K562 (cell line): ENCODE measurements around the gene TBC1D2. TPM values are rescaled to one million over a fixed set of nuclear protein-coding genes. Genes with fewer than 3 reads are reported as not detected.
A peak's percentile ranks its signal among the peaks of the same experiment; 100 is the strongest.

Experiments
- ATAC-seq: fragments of 200-7000 bp; cut with Tn5 transposase; 3 replicates; pipeline ENCODE4 v1.9.1; 2020; ENCODE audit warnings: moderate library complexity
- BruUV-seq: library from RNA; stranded (reverse); fragments of 400-500 nt; replicated peaks from 2 replicates; lab custom pipeline; 2021; lab: Mats Ljungman, UMichigan
- CTCF ChIA-PET: fragments of 300-600 bp; formaldehyde crosslinking; extraction: SDS; loops from one replicate; lab custom pipeline; 2021; ENCODE audit warnings: low intra/inter-chr PET ratio; lab: Yijun Ruan, JAX
- POLR2A ChIA-PET: fragments of 300-600, 350-650 bp; sonication (Branson Sonifier 250); formaldehyde crosslinking; extraction: SDS; loops from one replicate; lab custom pipeline; 2021; ENCODE audit warnings: antibody characterized with exemption, inconsistent platforms; lab: Yijun Ruan, JAX
- DNase-seq, 4 experiments: peaks; one replicate each; pipeline versions ENCODE4 v3.0.0 to v3.0.0-alpha.2; 2011 to 2018; ENCODE audit warnings: low spot score in 3 of 4, mixed read lengths in 3 of 4; ENCODE audit errors: extremely low read depth in 1 of 4
- FAIRE-seq: peaks from 2 replicates; lab custom pipeline; 2011; peaks lifted over from hg19 to GRCh38; lab: Jason Lieb, UNC
- H2AFZ ChIP-seq: 2 replicates; pipeline ENCODE4 v1.6.0; 2011; ENCODE audit warnings: low read depth, low read length, control low read depth, inconsistent platforms
- H3K27ac ChIP-seq: fragments of 200-600 bp; 3 replicates; pipeline ENCODE4 v1.8.0; 2011; ENCODE audit warnings: low read depth, mild to moderate bottlenecking, control low read depth, inconsistent platforms, low read length, moderate library complexity, mixed read lengths; ENCODE audit errors: extremely low read depth
- H3K27me3 ChIP-seq, 2 experiments: fragments of 300-600 bp in 1 of 2; 2 replicates in 1 of 2; 3 replicates in 1 of 2; pipeline versions ENCODE4 v1.6.0 to v1.8.0; 2011; ENCODE audit warnings: inconsistent platforms in 2 of 2, low read length in 2 of 2, mild to moderate bottlenecking in 1 of 2, mixed read lengths in 1 of 2, moderate library complexity in 1 of 2; ENCODE audit not compliant: control insufficient read depth in 2 of 2, insufficient read depth in 2 of 2
- H3K36me3 ChIP-seq: fragments of 300-600 bp; 3 replicates; pipeline ENCODE4 v1.8.0; 2011; ENCODE audit warnings: mild to moderate bottlenecking, low read length, inconsistent platforms; ENCODE audit not compliant: control insufficient read depth, insufficient read depth
- H3K4me1 ChIP-seq, 2 experiments: fragments of 200-600 bp in 1 of 2; replicated peaks in 1 of 2; 2 replicates in 1 of 2; 3 replicates in 1 of 2; pipeline versions ENCODE4 v1.5.1 to v1.8.0; 2011; ENCODE audit warnings: inconsistent platforms in 2 of 2, low read length in 2 of 2, mild to moderate bottlenecking in 1 of 2, mixed read lengths in 1 of 2, moderate library complexity in 1 of 2; ENCODE audit not compliant: control insufficient read depth in 2 of 2, insufficient read depth in 2 of 2
- H3K4me2 ChIP-seq: 2 replicates; pipeline ENCODE4 v1.6.1; 2011; ENCODE audit warnings: low read length, control low read depth, inconsistent platforms, mixed read lengths; ENCODE audit not compliant: insufficient read depth
- H3K4me3 ChIP-seq: fragments of 200-600 bp; sonication (generic), shearing (Covaris generic); 2 replicates; pipeline ENCODE4 v1.5.1; 2016; ENCODE audit warnings: control low read depth, inconsistent platforms
- H3K79me2 ChIP-seq: fragments of 200-600 bp; 3 replicates; pipeline ENCODE4 v1.8.0; 2011; ENCODE audit warnings: low read length, inconsistent platforms; ENCODE audit not compliant: control insufficient read depth, insufficient read depth
- H3K9ac ChIP-seq, 2 experiments: 2 replicates each; pipeline versions ENCODE4 v1.6.0 to v1.6.1; 2011; ENCODE audit warnings: low read depth in 2 of 2, low read length in 2 of 2, control low read depth in 1 of 2, inconsistent platforms in 1 of 2, mild to moderate bottlenecking in 1 of 2, mixed read lengths in 1 of 2; ENCODE audit not compliant: insufficient read depth in 1 of 2
- H3K9me1 ChIP-seq: one replicate; pipeline ENCODE4 v1.6.0; 2011; ENCODE audit warnings: inconsistent platforms, mild to moderate bottlenecking, low read length, moderate library complexity; ENCODE audit not compliant: control insufficient read depth, insufficient read depth
- H3K9me3 ChIP-seq: replicated peaks from 2 replicates; pipeline ENCODE4 v1.5.1; 2011; ENCODE audit warnings: low read depth, low read length, inconsistent platforms; ENCODE audit not compliant: control insufficient read depth, insufficient read depth
- H4K20me1 ChIP-seq: replicated peaks from 2 replicates; pipeline ENCODE4 v1.6.1; 2011; ENCODE audit warnings: low read length, inconsistent platforms, mixed read lengths; ENCODE audit not compliant: control insufficient read depth, insufficient read depth
- AFF1 ChIP-seq, 2 experiments: fragments of 450-650 bp; IDR thresholded peaks; 2 replicates each; pipeline ENCODE4 v1.6.1; 2018; ENCODE audit warnings: mild to moderate bottlenecking in 2 of 2, low read depth in 1 of 2; ENCODE audit not compliant: partially characterized antibody in 2 of 2
- CREB3 ChIP-seq: fragments of 450-650 bp; conservative IDR thresholded peaks from 2 replicates; pipeline ENCODE4 v1.6.1; 2016; ENCODE audit warnings: missing genetic modification characterization, low read depth, mild to moderate bottlenecking, missing compliant biosample characterization, moderate library complexity
- DIDO1 ChIP-seq: fragments of 450-650 bp; IDR thresholded peaks from 2 replicates; pipeline ENCODE4 v1.6.1; 2016; ENCODE audit warnings: low read depth, missing biosample characterization, missing genetic modification characterization
- ELF1 ChIP-seq: fragments of 200-800 bp; sonication (Bioruptor generic); IDR thresholded peaks from 2 replicates; pipeline ENCODE4 v1.6.1; 2016; ENCODE audit warnings: missing genetic modification characterization, missing compliant biosample characterization
- GATAD2A ChIP-seq: fragments of 450-650 bp; IDR thresholded peaks from 2 replicates; pipeline ENCODE4 v1.6.1; 2017
- MCM2 ChIP-seq: fragments of 450-650 bp; IDR thresholded peaks from 2 replicates; pipeline ENCODE4 v1.6.1; 2017; ENCODE audit warnings: low read depth, mild to moderate bottlenecking
- NCOA1 ChIP-seq: fragments of 450-650 bp; IDR thresholded peaks from 2 replicates; pipeline ENCODE4 v1.6.1; 2016; ENCODE audit warnings: low read depth
- RBM17 ChIP-seq: fragments of 200-400 bp; formaldehyde crosslinking; IDR thresholded peaks from 2 replicates; pipeline ENCODE4 v1.6.1; 2017; ENCODE audit warnings: low read depth, mild to moderate bottlenecking, low read length, borderline replicate concordance
- SLC30A9 ChIP-seq: fragments of 250-450 bp; sonication (Bioruptor Pico); IDR thresholded peaks from 2 replicates; pipeline ENCODE4 v1.8.0; 2022; ENCODE audit warnings: mild to moderate bottlenecking, moderate library complexity
- SP1 ChIP-seq: sonication (generic); formaldehyde crosslinking; IDR thresholded peaks from 2 replicates; pipeline ENCODE4 v1.8.1; 2022; ENCODE audit warnings: mild to moderate bottlenecking, missing genetic modification reagents
- U2AF1 ChIP-seq: fragments of 200-400 bp; formaldehyde crosslinking; optimal IDR thresholded peaks from 2 replicates; pipeline ENCODE3; 2017; ENCODE audit warnings: mild to moderate bottlenecking, low read depth, low read length, moderate library complexity
- ZNF57 ChIP-seq: fragments of 450-650 bp; formaldehyde crosslinking; IDR thresholded peaks from 2 replicates; pipeline ENCODE4 v1.4.0; 2020; ENCODE audit warnings: mild to moderate bottlenecking, moderate library complexity
- ZNF583 ChIP-seq: fragments of 250-450 bp; sonication (Bioruptor Pico); IDR thresholded peaks from 2 replicates; pipeline ENCODE4 v1.4.0; 2020
- WGBS: fragments of 100-300 bp; shearing (Covaris generic); methylation state at CpG from one replicate; pipeline ENCODE4 v1.1.6; 2016; ENCODE audit warnings: low coverage, mixed read lengths; ENCODE audit not compliant: insufficient coverage; ENCODE audit errors: missing lambda C conversion rate; 5-methylcytosine and 5-hydroxymethylcytosine counted together
- in situ Hi-C: fragments of 300-500 bp; cut with MboI; formaldehyde crosslinking; loops from 4 replicates; pipeline ENCODE4 v1.15.0; 2018; ENCODE audit warnings: inconsistent platforms, mixed read lengths
- intact Hi-C: fragments of 100-400 bp; cut with micrococcal nuclease; formaldehyde crosslinking; loops from 2 replicates; pipeline ENCODE4 v1.14.2; 2022
- polyA plus RNA-seq, 8 experiments: library from polyadenylated mRNA; depleted of rRNA in 4 of 8; stranded (reverse) in 5 of 8; unstranded in 3 of 8; fragments of >200 nt; fragmentation: Nextera tagmentation in 2 of 8; fragmentation: Illumina TruSeq in 1 of 8; extraction: Ambion mirVana in 2 of 8; extraction: Trizol in 1 of 8; gene quantifications; 2 replicates each; pipeline versions ENCODE4 v1.2.1 to v1.2.3, GENCODE V29; 2011 to 2014; ENCODE audit warnings: inconsistent platforms in 1 of 8, missing spikeins in 1 of 8
- total RNA-seq, 7 experiments: library from RNA; depleted of rRNA in 6 of 7; stranded (reverse); fragments of >200 nt in 6 of 7; fragmentation: Illumina TruSeq in 2 of 7; extraction: Trizol in 2 of 7; gene quantifications; 2 replicates each; pipeline versions ENCODE4 v1.2.1 to v1.2.3, GENCODE V29; 2011 to 2021; ENCODE audit warnings: low replicate concordance in 1 of 7

TBC1D2 gene
- total and polyA plus RNA-seq, 9 of the 15 experiments (the other 6 are each of a cell fraction or from before 2014, with no cell fraction given): 0.10 to 7.0 (median 2.5) TPM

- Histone ChIP-seq H4K20me1 (no peaks in the 10 kb centered on the region), H3K4me1 (peaks cover 4% of the 10 kb centered on the region in 2 experiments; a peak in 3 of 5 replicates), H3K27ac (no peak overlapping the region), H3K27me3 (no peaks in the 10 kb centered on the region), H2AFZ (no peak overlapping the region), H3K9me3 (no peaks in the 10 kb centered on the region), H3K79me2 (no peaks in the 10 kb centered on the region), H3K4me2 (no peak overlapping the region), H3K36me3 (no peaks in the 10 kb centered on the region), H3K9me1 (no peaks in the 10 kb centered on the region), H3K9ac (peak overlapping the region in 1 of 2 experiments; percentile 8; a peak in 1 of 4 replicates), H3K4me3 (no peak overlapping the region)
- BruUV-seq: no TSS peak
- ChIA-PET CTCF (no interaction called here), POLR2A (no interaction called here)
- DNase-seq (no peak), FAIRE-seq (no peak), ATAC-seq (no peak)
- 21% methylated on average over 2 of the region's 2 CpGs for WGBS
- intact Hi-C loops: no loop called here
- in situ Hi-C loops: no loop called here
- TF ChIP-seq RBM17: no peak
- no peak for TF ChIP-seq SP1
- no peak for TF ChIP-seq GATAD2A
- TF ChIP-seq SLC30A9 (CRISPR knock-in tag): no peak
- TF ChIP-seq AFF1 (IDR thresholded peaks at IDR 0.05; ENCODE audit: low read depth in 1 of 2, partially characterized antibody in 2 of 2): no peak
- TF ChIP-seq CREB3: no peak
- no peak for TF ChIP-seq NCOA1
- TF ChIP-seq ZNF583 (CRISPR knock-in tag): no peak
- TF ChIP-seq U2AF1: no peak
- TF ChIP-seq MCM2: no peak
- no peak for TF ChIP-seq ELF1
- no peak for TF ChIP-seq DIDO1 (tag)
- TF ChIP-seq ZNF57 (CRISPR knock-in tag): no peak
These were observed 24.7 kb upstream of the TBC1D2 start for GRCh38 chr9:98280162-98280561.
